ENCODE data around the gene LRRK1.

- TF ChIP-seq CTCF (IDR thresholded peaks at IDR 0.05) (no peak), POLR2AphosphoS5 (IDR thresholded peaks at IDR 0.05) (no peak), POLR2A (IDR thresholded peaks at IDR 0.05) (no peak)
Observed at GRCh38 chr15:100941536-100941935, 22.4 kb downstream of the LRRK1 start.

All from transverse colon (tissue), 4 donors.